H1 (cell line): ENCODE data around the gene PRKAR1B. TPM values are rescaled to one million over a fixed set of nuclear protein-coding genes. Genes with fewer than 3 reads are reported as not detected.
"Not testable (repeated sequence)": the region's sequence is repeated elsewhere in the genome, so short reads cannot be mapped to it uniquely, and the experiment has no call there.

Experiments used
- CTCF ChIA-PET: fragments of 300-600 bp; sonication (Branson Sonifier 250); formaldehyde crosslinking; loops from one replicate; lab custom pipeline; 2021; ENCODE audit not compliant: partially characterized antibody; lab: Charles Lee
- POLR2A ChIA-PET: fragments of 300-600 bp; sonication (Branson Sonifier 250); formaldehyde crosslinking; loops from one replicate; lab custom pipeline; 2021; ENCODE audit warnings: inconsistent platforms; ENCODE audit not compliant: partially characterized antibody; lab: Charles Lee
- DNase-seq, 2 experiments: peaks; one replicate each; pipeline versions ENCODE4 v3.0.0 to v3.0.0-alpha.2; 2010 to 2022; ENCODE audit warnings: low spot score in 2 of 2, low read depth in 1 of 2, mixed read lengths in 1 of 2
- FAIRE-seq: peaks from 2 replicates; lab custom pipeline; 2011; peaks lifted over from hg19 to GRCh38; lab: Jason Lieb, UNC
- H2AFZ ChIP-seq: 2 replicates; pipeline ENCODE4 v1.8.1; 2012; ENCODE audit warnings: low read length, inconsistent platforms
- H2AK5ac ChIP-seq: 2 replicates; pipeline ENCODE4 v1.6.1; 2013; ENCODE audit warnings: low read depth, low read length
- H2BK120ac ChIP-seq: replicated peaks from 2 replicates; pipeline ENCODE3; 2013; ENCODE audit warnings: low read depth, low read length, inconsistent platforms
- H2BK12ac ChIP-seq: 2 replicates; pipeline ENCODE4 v1.6.1; 2013; ENCODE audit warnings: low read depth, low read length
- H2BK15ac ChIP-seq: 2 replicates; pipeline ENCODE4 v1.6.1; 2013; ENCODE audit warnings: low read length
- H2BK20ac ChIP-seq: 2 replicates; pipeline ENCODE4 v1.6.1; 2013; ENCODE audit warnings: low read length
- H2BK5ac ChIP-seq: 2 replicates; pipeline ENCODE4 v1.6.1; 2013; ENCODE audit warnings: low read depth, low read length
- H3K14ac ChIP-seq: 2 replicates; pipeline ENCODE4 v1.6.1; 2013; ENCODE audit warnings: inconsistent platforms; ENCODE audit not compliant: insufficient read length
- H3K18ac ChIP-seq: 2 replicates; pipeline ENCODE4 v1.6.1; 2013; ENCODE audit warnings: low read length; ENCODE audit errors: extremely low read depth
- H3K23ac ChIP-seq: 2 replicates; pipeline ENCODE4 v1.6.1; 2013; ENCODE audit warnings: inconsistent platforms; ENCODE audit not compliant: insufficient read length
- H3K23me2 ChIP-seq: 2 replicates; pipeline ENCODE4 v1.6.1; 2013; ENCODE audit warnings: low read depth, low read length
- H3K27ac ChIP-seq: 2 replicates; pipeline ENCODE4 v1.6.1; 2011; ENCODE audit warnings: low read depth, low read length, inconsistent platforms
- H3K27me3 ChIP-seq, 4 experiments: replicated peaks in 1 of 4; 1 replicate in 1 of 4; 2 replicates in 3 of 4; pipeline versions ENCODE4 v1.6.1 to v1.8.1; 2011 to 2013; ENCODE audit warnings: low read length in 3 of 4, mild to moderate bottlenecking in 3 of 4, inconsistent platforms in 2 of 4, mixed read lengths in 2 of 4, moderate library complexity in 1 of 4; ENCODE audit not compliant: control insufficient read depth in 3 of 4, insufficient read depth in 3 of 4; ENCODE audit errors: extremely low read depth in 1 of 4
- H3K36me3 ChIP-seq, 4 experiments: 2 replicates each; pipeline versions ENCODE4 v1.6.1 to v1.8.1; 2011 to 2013; ENCODE audit warnings: mild to moderate bottlenecking in 4 of 4, low read length in 3 of 4, moderate library complexity in 2 of 4, control low read depth in 1 of 4, inconsistent platforms in 1 of 4; ENCODE audit not compliant: insufficient read depth in 4 of 4, control insufficient read depth in 2 of 4
- H3K4ac ChIP-seq: replicated peaks from 2 replicates; pipeline ENCODE3; 2013; ENCODE audit warnings: low read length, low read depth, mixed read lengths, inconsistent platforms; ENCODE audit not compliant: insufficient read length
- H3K4me1 ChIP-seq, 4 experiments: replicated peaks in 1 of 4; 1 replicate in 1 of 4; 2 replicates in 3 of 4; pipeline versions ENCODE4 v1.6.1 to v1.8.1; 2011 to 2013; ENCODE audit warnings: low read length in 3 of 4, inconsistent platforms in 2 of 4, mixed read lengths in 1 of 4; ENCODE audit not compliant: insufficient read depth in 4 of 4, control insufficient read depth in 3 of 4
- H3K4me2 ChIP-seq, 2 experiments: 2 replicates each; pipeline versions ENCODE4 v1.6.1 to v1.8.1; 2011 to 2013; ENCODE audit warnings: low read depth in 2 of 2, low read length in 2 of 2, control low read depth in 1 of 2, inconsistent platforms in 1 of 2, mild to moderate bottlenecking in 1 of 2; ENCODE audit not compliant: insufficient read depth in 1 of 2
- H3K4me3 ChIP-seq, 4 experiments: fragments of 200-600, 300-600 bp in 1 of 4; sonication (generic), shearing (Covaris generic), sonication (Bioruptor Twin) in 1 of 4; 2 replicates each; pipeline versions ENCODE4 v1.5.1 to v1.8.1; 2011 to 2016; ENCODE audit warnings: low read length in 4 of 4, low read depth in 3 of 4, control low read depth in 2 of 4, inconsistent platforms in 2 of 4, mild to moderate bottlenecking in 2 of 4, mixed read lengths in 1 of 4, moderate library complexity in 1 of 4; ENCODE audit not compliant: insufficient read depth in 2 of 4; ENCODE audit errors: extremely low read depth in 1 of 4
- H3K56ac ChIP-seq: replicated peaks from 2 replicates; pipeline ENCODE3; 2013; ENCODE audit warnings: low read depth, mild to moderate bottlenecking, mixed read lengths, low read length, inconsistent platforms; ENCODE audit not compliant: insufficient read length
- H3K79me1 ChIP-seq: 2 replicates; pipeline ENCODE4 v1.6.1; 2013; ENCODE audit warnings: low read depth, low read length, control low read depth
- H3K79me2 ChIP-seq, 2 experiments: 2 replicates each; pipeline versions ENCODE4 v1.6.1 to v1.8.1; 2012 to 2013; ENCODE audit warnings: low read length in 2 of 2, mild to moderate bottlenecking in 2 of 2, inconsistent platforms in 1 of 2; ENCODE audit not compliant: insufficient read depth in 2 of 2, control insufficient read depth in 1 of 2
- H3K9ac ChIP-seq, 4 experiments: replicated peaks in 1 of 4; 1 replicate in 1 of 4; 2 replicates in 3 of 4; pipeline versions ENCODE4 v1.6.1 to v1.8.1; 2011 to 2013; ENCODE audit warnings: low read depth in 3 of 4, low read length in 3 of 4, control low read depth in 2 of 4, mild to moderate bottlenecking in 2 of 4, moderate library complexity in 2 of 4, inconsistent platforms in 1 of 4; ENCODE audit errors: extremely low read depth in 1 of 4
- H3K9me3 ChIP-seq, 2 experiments: 2 replicates each; pipeline versions ENCODE4 v1.6.1 to v1.8.1; 2012 to 2013; ENCODE audit warnings: mild to moderate bottlenecking in 2 of 2, moderate library complexity in 2 of 2, control low read depth in 1 of 2, inconsistent platforms in 1 of 2, low read depth in 1 of 2, low read length in 1 of 2, mixed read lengths in 1 of 2; ENCODE audit not compliant: insufficient read depth in 2 of 2
- H4K20me1 ChIP-seq, 2 experiments: replicated peaks in 1 of 2; 2 replicates each; pipeline versions ENCODE3 to v1.8.1; 2011 to 2013; ENCODE audit warnings: inconsistent platforms in 2 of 2, low read length in 2 of 2, mild to moderate bottlenecking in 1 of 2; ENCODE audit not compliant: insufficient read depth in 2 of 2, control insufficient read depth in 1 of 2
- H4K5ac ChIP-seq: 2 replicates; pipeline ENCODE4 v1.6.1; 2013; ENCODE audit warnings: low read length, low read depth, mixed read lengths, inconsistent platforms; ENCODE audit not compliant: insufficient read length
- H4K8ac ChIP-seq: 2 replicates; pipeline ENCODE4 v1.8.0; 2013; ENCODE audit warnings: mild to moderate bottlenecking, moderate library complexity, low read length, inconsistent platforms; ENCODE audit not compliant: insufficient read depth; ENCODE audit errors: extremely low read depth
- H4K91ac ChIP-seq: replicated peaks from 2 replicates; pipeline ENCODE3; 2013; ENCODE audit warnings: low read length, mixed read lengths, inconsistent platforms; ENCODE audit not compliant: insufficient read length
- WGBS, 2 experiments: shearing (Covaris generic) in 1 of 2; methylation state at CpG; one replicate each; pipeline versions ENCODE4 v1.1.6 to v1.1.7; 2013 to 2015; ENCODE audit warnings: low lambda C conversion rate in 2 of 2, mixed read lengths in 2 of 2, inconsistent platforms in 1 of 2, low coverage in 1 of 2, missing lambda C conversion rate in 1 of 2; ENCODE audit not compliant: insufficient replicate concordance in 2 of 2, insufficient coverage in 1 of 2, insufficient read length in 1 of 2; ENCODE audit errors: extremely low coverage in 1 of 2, missing lambda C conversion rate in 1 of 2; 5-methylcytosine and 5-hydroxymethylcytosine counted together
- polyA plus RNA-seq, 7 experiments: library from polyadenylated mRNA; depleted of rRNA in 3 of 7; stranded (reverse) in 5 of 7; unstranded in 2 of 7; fragments of >200 nt in 5 of 7; fragments of 200-250 nt in 2 of 7; gene quantifications; 1 replicate in 5 of 7; 2 replicates in 1 of 7; 4 replicates in 1 of 7; pipeline versions ENCODE4 v1.2.1 to v1.2.3, GENCODE V29; 2011 to 2013; ENCODE audit warnings: missing spikeins in 2 of 7, mixed read lengths in 2 of 7
- total RNA-seq: library from RNA; stranded (reverse); fragmentation: NEBNext Ultra II Directional; extraction: Animal tissue kit (Norgen Biotek cat#: 25700); gene quantifications from 2 replicates; pipeline ENCODE4 v1.2.1, GENCODE V29; 2021

PRKAR1B gene
- total and polyA plus RNA-seq, 2 of the 8 experiments (the other 6 are each of a cell fraction or from before 2014, with no cell fraction given), result 12.3 to 55.7 TPM

- H3K79me1 ChIP-seq, H3K27ac ChIP-seq, FAIRE-seq, H3K14ac ChIP-seq, H4K8ac ChIP-seq, H2AFZ ChIP-seq, H3K4me1 ChIP-seq, H2AK5ac ChIP-seq, POLR2A ChIA-PET, H3K4ac ChIP-seq, H2BK20ac ChIP-seq, H3K4me3 ChIP-seq, H3K56ac ChIP-seq, H2BK12ac ChIP-seq, DNase-seq, H4K91ac ChIP-seq, H2BK15ac ChIP-seq, H3K27me3 ChIP-seq, H2BK120ac ChIP-seq, H3K36me3 ChIP-seq, H2BK5ac ChIP-seq, H3K23ac ChIP-seq, H4K5ac ChIP-seq, H3K9ac ChIP-seq, H3K4me2 ChIP-seq, H3K18ac ChIP-seq: not testable (repeated sequence)
- Histone ChIP-seq H4K20me1 (peaks cover 0 to 10% of the 10 kb centered on the region in 2 experiments), H3K9me3 (peaks cover 14 to 28% of the 10 kb centered on the region in 2 experiments), H3K23me2 (peaks cover 20% of the 10 kb centered on the region; the same call in 1 of the 2 replicates), H3K79me2 (peaks cover 8 to 23% of the 10 kb centered on the region in 2 experiments; a peak in 3 of 4 replicates)
- 81 to 100% methylated on average over 1 to 3 of the region's 3 CpGs for WGBS, 2 experiments
- CTCF ChIA-PET, result interaction anchor here (1.7 kb wide), 1 partner anchor 13 kb away, joined by 3 read pairs; no protein-coding TSS in a partner anchor
These were observed 70.1 kb downstream of the PRKAR1B start for GRCh38 chr7:657010-657409.
